Gastrocnemius medialis (tissue), 4 donors: Measurements from ENCODE around the gene GKAP1.
"Not testable (repeated sequence)": the region's sequence is repeated elsewhere in the genome, so short reads cannot be mapped to it uniquely, and the experiment has no call there.

ENCODE experiments used
- POLR2A ChIP-seq, 2 donors: fragments of 450-650 bp; IDR thresholded peaks; one replicate each; pipeline ENCODE4 v1.6.1; 2017; ENCODE audit warnings: antibody characterized with exemption in 2 of 2, mild to moderate bottlenecking in 2 of 2, moderate library complexity in 2 of 2
- TF ChIP-seq, protein P1 (sequence below), 5 experiments: fragments of 450-650 bp in 3 of 5; fragments of 200-600 bp in 2 of 5; sonication (generic) in 2 of 5; IDR thresholded peaks in 4 of 5; conservative IDR thresholded peaks in 1 of 5; 1 replicate in 4 of 5; 2 replicates in 1 of 5; pipeline ENCODE4 v1.5.1; 2016 to 2019; ENCODE audit warnings: antibody characterized with exemption in 5 of 5, mild to moderate bottlenecking in 3 of 5, moderate library complexity in 3 of 5

DNA sequence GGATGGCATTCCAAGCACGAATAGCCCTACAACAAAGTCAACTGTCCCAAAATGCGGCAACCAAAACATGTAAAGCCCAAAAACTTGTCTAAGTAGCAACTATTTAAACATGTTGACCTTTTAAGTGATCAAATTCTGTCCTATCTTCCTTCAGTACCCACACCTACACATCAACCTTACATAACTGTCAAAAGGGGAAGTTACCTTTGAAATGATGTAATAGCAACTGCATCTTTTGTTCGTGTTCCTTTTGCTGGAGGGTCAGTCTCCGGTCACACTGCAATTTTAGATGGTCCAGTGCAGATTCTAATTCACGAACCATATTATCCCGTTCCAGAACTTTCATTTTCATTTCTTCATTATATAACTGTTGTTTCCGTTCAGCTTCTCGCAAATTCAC is 32.3 kb upstream of the GKAP1 start:
- not testable (repeated sequence) for TF ChIP-seq POLR2A (IDR thresholded peaks at IDR 0.05)
- TF ChIP-seq, protein P1, sequence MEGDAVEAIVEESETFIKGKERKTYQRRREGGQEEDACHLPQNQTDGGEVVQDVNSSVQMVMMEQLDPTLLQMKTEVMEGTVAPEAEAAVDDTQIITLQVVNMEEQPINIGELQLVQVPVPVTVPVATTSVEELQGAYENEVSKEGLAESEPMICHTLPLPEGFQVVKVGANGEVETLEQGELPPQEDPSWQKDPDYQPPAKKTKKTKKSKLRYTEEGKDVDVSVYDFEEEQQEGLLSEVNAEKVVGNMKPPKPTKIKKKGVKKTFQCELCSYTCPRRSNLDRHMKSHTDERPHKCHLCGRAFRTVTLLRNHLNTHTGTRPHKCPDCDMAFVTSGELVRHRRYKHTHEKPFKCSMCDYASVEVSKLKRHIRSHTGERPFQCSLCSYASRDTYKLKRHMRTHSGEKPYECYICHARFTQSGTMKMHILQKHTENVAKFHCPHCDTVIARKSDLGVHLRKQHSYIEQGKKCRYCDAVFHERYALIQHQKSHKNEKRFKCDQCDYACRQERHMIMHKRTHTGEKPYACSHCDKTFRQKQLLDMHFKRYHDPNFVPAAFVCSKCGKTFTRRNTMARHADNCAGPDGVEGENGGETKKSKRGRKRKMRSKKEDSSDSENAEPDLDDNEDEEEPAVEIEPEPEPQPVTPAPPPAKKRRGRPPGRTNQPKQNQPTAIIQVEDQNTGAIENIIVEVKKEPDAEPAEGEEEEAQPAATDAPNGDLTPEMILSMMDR (IDR thresholded peaks at IDR 0.05 in 4 of 5, conservative IDR thresholded peaks at IDR 0.05 in 1 of 5), result not testable (repeated sequence)
